GM12891 (cell line): Measurements from ENCODE around the gene FBRSL1.

Source experiments
- DNase-seq: peaks from one replicate; pipeline ENCODE4 v3.0.0; 2011; ENCODE audit warnings: low spot score; ENCODE audit not compliant: insufficient read length
- FAIRE-seq: peaks from 2 replicates; lab custom pipeline; 2011; peaks lifted over from hg19 to GRCh38; lab: Jason Lieb, UNC
- PAX5 ChIP-seq: IDR thresholded peaks from 2 replicates; pipeline ENCODE4 v1.6.1; 2011; ENCODE audit warnings: low read length, moderate library complexity, mild to moderate bottlenecking; ENCODE audit not compliant: insufficient read depth, severe bottlenecking
- POLR2A ChIP-seq: IDR thresholded peaks from 2 replicates; pipeline ENCODE4 v1.6.1; 2011; ENCODE audit warnings: low read depth, low read length, control low read depth
- POLR2AphosphoS5 ChIP-seq: IDR thresholded peaks from 2 replicates; pipeline ENCODE4 v1.6.1; 2011; ENCODE audit warnings: low read depth, low read length, control low read depth
- POU2F2 ChIP-seq: IDR thresholded peaks from 2 replicates; pipeline ENCODE4 v1.6.1; 2011; ENCODE audit warnings: low read depth, mild to moderate bottlenecking, control low read depth, low read length, moderate library complexity
- SPI1 ChIP-seq: IDR thresholded peaks from 2 replicates; pipeline ENCODE4 v1.6.1; 2011; ENCODE audit warnings: low read depth, low read length, control low read depth
- TAF1 ChIP-seq: IDR thresholded peaks from 2 replicates; pipeline ENCODE4 v1.6.1; 2011; ENCODE audit warnings: low read depth, low read length, control low read depth

FBRSL1 gene

GRCh38 chr12:132453361-132454192 lies 36.4 kb upstream of the FBRSL1 start:
- TF ChIP-seq POU2F2 (no peak), POLR2A (no peak), TAF1 (no peak), POLR2AphosphoS5 (no peak)
- FAIRE-seq (no peak), DNase-seq (no peak)

GRCh38 chr12:132454193-132454932 lies 35.6 kb upstream of the FBRSL1 start:
- DNase-seq (no peak), FAIRE-seq (no peak)
- TF ChIP-seq POLR2AphosphoS5 (no peak), TAF1 (no peak), SPI1 (no peak), POLR2A (no peak)

GRCh38 chr12:132454933-132455418 lies 35.0 kb upstream of the FBRSL1 start:
- FAIRE-seq (no peak), DNase-seq (no peak)
- TF ChIP-seq POU2F2: no peak

DNA sequence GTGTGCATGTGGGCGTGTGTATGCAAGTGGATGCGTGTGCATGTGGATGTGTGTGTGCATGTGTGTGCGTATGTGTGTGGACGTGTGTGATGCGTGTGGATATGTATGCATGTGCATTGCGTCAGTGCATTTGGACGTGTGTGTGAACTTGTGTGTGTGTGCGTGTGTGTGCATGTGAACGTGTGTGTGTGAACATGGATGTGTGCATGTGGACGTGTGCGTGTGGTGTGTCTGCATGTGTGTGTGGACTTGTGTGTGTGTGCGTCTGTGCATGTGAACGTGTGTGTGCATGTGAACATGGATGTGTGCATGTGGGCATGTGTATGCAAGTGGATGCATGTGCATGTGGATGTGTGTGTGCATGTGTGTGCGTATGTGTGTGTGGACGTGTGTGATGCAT lies 34.4 kb upstream of the FBRSL1 start:
- peak; percentile 93 for FAIRE-seq
- DNase-seq: no peak
- TF ChIP-seq SPI1: no peak
- no peak for TF ChIP-seq TAF1
- no peak for TF ChIP-seq PAX5
- TF ChIP-seq POLR2AphosphoS5: no peak
- TF ChIP-seq POU2F2: no peak
- no peak for TF ChIP-seq POLR2A

DNA sequence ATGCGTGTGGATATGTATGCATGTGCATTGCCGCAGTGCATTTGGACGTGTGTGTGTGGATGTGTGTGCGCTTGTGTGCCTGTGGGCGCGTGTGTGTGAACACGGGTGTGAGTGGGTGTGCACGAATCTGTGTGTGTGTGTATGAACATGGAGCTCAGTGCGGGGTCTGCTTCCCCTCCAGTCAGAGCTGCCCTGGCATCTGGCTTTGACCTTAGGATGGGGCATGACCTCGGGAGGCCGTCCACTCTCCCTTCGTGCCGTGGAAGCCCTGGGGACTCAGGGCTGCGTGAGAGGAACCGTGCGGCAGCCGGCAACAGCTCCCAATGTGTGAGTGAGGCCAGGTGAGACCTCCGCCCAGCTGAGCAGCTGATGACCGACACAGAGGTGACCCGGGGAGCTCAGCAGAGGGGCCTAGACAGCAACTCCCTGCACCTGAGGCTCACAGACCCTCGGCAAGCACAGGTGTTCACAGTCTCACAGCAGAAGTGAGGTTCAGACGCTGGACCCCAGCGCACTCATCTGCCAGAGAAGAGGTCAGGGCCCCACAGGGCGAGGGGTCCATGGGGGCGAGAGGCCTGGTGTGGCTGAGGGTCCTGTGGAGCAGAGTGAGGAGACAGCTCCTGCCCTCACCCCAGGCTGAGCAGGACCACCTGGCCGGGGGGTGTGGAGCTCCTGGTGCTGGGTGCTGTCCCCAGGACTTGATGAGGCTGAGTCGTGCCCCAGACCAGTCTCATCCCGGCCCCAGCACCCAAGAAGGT lies 33.6 kb upstream of the FBRSL1 start:
- TF ChIP-seq POLR2AphosphoS5: no peak
- no peak for TF ChIP-seq POU2F2
- TF ChIP-seq PAX5: no peak
- FAIRE-seq: no peak
- no peak for DNase-seq

GRCh38 chr12:132456944-132457495 lies 32.9 kb upstream of the FBRSL1 start:
- no peak for DNase-seq
- FAIRE-seq: no peak
- TF ChIP-seq POU2F2 (no peak), POLR2A (no peak), PAX5 (no peak), SPI1 (no peak), POLR2AphosphoS5 (no peak), TAF1 (no peak)

GRCh38 chr12:132458441-132458840 lies 31.5 kb upstream of the FBRSL1 start:
- TF ChIP-seq POU2F2: no peak
- TF ChIP-seq TAF1: no peak
- no peak for TF ChIP-seq PAX5
- TF ChIP-seq POLR2AphosphoS5: no peak
- no peak for TF ChIP-seq POLR2A
- TF ChIP-seq SPI1: no peak
- no peak for FAIRE-seq
- DNase-seq: no peak

DNA sequence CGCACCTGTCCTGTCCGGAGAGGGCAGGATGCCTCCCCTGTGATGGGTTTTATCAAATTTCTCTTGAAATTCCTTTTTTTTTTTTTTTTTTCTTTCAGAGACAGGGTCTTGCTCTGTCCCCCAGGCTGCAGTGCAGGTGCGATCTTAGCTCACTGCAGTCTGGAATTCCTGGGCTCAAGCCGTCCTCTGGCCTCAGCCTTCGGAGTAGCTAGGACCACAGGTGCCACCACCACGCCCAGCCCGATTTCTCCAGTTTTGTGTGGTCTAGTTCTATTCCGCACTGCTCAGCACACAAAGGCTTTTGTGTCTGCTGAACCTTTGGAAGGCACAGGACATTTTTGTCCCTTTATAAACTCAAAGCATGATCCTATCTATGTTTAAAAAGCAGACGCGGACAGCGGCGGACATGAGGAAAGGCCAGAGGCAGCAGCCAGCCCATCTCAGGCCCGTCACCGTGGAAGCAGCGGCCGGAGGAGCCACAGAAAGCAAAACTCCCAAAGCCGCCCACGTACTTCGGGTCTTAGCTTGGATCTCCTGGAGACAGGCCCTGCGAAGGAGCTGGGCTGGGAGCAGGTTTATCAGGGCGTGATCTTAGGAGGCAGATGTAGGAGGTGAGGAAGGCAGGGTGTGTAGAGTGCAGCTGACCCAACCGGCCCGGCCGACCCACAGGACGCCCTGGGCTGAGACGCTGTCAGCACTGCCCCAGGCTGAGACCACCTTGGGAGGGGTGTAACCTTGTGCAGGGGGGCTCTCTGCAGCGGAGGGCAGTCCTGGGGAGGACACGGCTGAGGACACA lies 30.9 kb upstream of the FBRSL1 start:
- DNase-seq (no peak), FAIRE-seq (no peak)
- TF ChIP-seq PAX5: no peak
- TF ChIP-seq TAF1: no peak
- TF ChIP-seq POLR2A: no peak
- no peak for TF ChIP-seq POLR2AphosphoS5
- no peak for TF ChIP-seq SPI1
- no peak for TF ChIP-seq POU2F2

GRCh38 chr12:132460571-132460970 lies 29.4 kb upstream of the FBRSL1 start:
- FAIRE-seq: peak; percentile 16
- no peak for DNase-seq
- TF ChIP-seq TAF1 (no peak), SPI1 (no peak), POLR2A (no peak), PAX5 (no peak), POLR2AphosphoS5 (no peak), POU2F2 (no peak)
